Mucosa of gallbladder (tissue), 1 donor: Measurements from ENCODE around the gene IRF7. TPM values are rescaled to one million over a fixed set of nuclear protein-coding genes. Genes with fewer than 3 reads are reported as not detected.

Experiments used
- DNase-seq: peaks from one replicate; pipeline ENCODE4 v3.0.0-alpha.2; 2020; ENCODE audit warnings: low spot score
- total RNA-seq: library from RNA; stranded (reverse); gene quantifications from one replicate; pipeline ENCODE4 v1.2.1, GENCODE V29; 2021
- donor health status: DM: no; HTN: no; CAD: no.

IRF7 gene
- total RNA-seq, 1 donor from 2014 or later, result 54.0 TPM

DNA sequence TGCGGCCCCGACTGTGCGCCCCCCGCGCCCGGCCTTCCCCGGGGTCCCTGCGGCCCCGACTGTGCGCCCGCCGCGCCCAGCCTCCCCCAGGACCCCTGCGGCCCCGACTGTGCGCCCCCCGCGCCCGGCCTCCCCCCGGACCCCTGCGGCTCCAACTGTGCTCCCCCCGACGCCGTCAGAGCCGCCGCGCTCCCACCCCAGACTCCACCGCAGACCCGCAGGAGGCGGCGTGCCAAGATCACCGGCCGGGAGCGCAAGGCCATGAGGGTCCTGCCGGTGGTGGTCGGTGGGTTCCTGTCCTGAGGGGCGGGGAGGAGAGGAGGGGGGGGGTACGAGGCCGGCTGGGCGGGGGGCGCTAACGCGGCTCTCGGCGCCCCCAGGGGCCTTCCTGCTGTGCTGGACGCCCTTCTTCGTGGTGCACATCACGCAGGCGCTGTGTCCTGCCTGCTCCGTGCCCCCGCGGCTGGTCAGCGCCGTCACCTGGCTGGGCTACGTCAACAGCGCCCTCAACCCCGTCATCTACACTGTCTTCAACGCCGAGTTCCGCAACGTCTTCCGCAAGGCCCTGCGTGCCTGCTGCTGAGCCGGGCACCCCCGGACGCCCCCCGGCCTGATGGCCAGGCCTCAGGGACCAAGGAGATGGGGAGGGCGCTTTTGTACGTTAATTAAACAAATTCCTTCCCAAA lies 24.4 kb upstream of the IRF7 start:
- DNase-seq, result no peak

DNA sequence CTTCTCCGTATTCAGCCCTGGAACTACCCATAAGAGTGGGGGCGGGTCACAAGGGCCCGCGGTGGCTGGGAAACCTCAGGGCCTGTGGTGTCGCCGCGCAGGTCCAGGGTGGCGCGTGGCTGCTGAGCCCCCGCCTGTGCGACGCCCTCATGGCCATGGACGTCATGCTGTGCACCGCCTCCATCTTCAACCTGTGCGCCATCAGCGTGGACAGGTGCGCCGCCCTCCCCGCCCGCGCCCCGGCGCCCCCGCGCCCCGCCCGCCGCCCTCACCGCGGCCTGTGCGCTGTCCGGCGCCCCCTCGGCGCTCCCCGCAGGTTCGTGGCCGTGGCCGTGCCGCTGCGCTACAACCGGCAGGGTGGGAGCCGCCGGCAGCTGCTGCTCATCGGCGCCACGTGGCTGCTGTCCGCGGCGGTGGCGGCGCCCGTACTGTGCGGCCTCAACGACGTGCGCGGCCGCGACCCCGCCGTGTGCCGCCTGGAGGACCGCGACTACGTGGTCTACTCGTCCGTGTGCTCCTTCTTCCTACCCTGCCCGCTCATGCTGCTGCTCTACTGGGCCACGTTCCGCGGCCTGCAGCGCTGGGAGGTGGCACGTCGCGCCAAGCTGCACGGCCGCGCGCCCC lies 23.7 kb upstream of the IRF7 start:
- DNase-seq, result no peak

DNA sequence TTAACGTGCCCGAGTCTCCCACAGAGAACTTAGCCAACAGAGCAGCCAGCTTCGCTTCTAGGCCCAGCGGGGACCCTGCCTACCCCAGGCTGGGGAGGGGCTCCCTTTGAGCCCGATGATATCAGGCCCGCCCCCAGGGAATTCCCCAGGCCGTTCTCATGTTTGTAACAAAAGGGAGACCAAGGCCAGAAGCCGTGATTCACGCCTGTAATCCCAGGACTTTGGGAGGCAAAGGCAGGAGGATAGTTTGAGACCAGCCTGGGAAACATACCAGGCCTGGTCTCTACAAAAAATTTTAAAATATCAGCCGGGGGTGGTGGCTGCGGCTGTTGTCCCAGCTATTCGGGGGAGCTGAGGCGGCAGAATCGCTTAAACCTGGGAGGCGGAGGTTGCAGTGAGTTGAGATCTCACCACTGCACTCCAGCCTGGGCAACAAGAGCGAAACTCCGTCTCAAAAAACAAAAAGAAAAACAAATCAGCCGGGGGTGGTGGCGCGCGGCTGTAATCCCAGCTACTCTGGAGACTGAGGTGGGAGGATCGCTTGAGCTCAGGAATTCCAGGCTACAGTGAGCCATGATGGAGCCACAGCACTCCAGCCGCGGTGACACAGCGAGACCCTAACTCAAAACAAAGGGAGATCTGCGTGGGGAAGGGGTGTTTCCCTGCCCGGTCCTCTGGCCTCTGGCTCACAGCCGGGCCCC lies 23.0 kb upstream of the IRF7 start:
- DNase-seq, result no peak

DNA sequence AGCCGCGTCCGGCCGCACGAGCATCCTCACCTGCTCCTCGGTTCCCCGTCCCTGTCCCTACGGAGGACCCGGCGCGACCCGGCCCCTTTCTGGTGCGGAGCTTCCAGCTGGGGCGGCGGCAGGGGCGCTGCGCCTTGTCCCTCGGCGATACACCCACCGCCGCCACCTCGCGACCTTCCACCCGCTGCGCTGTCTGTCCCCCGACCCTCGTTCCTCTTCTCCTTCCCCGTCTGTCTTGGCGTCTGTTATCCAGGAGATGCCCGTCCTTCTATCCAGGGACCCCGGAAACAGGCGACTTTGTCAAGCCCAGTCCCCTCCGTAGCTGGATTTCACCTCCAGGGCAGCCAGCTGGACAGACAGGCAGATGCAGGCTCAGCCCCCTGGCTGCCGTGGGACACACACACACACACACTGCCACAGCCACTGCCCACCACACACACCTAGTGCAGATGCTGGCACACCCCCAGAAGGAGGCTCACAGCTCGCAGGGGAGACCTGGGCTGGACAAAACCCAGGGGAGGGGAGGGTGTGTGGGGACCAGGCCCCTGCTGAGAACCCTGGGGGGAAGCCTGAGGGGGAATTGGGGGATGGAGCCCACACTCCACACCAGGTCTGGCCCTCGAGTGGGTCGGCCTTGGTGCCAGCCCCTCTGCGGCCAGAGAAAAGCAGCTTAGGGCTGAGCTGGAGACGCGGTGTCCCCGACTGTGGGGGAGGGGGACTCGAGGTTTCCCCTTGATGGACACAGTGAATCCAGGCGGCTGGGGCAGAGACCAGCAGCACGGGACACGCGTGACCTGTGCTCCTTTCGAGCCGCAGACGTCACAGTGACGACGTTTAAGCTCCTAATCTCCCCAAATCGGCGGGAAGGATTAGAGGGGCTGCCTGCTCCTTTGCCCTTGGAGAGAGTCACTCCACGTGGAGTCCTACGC lies 22.1 kb upstream of the IRF7 start:
- no peak for DNase-seq

DNA sequence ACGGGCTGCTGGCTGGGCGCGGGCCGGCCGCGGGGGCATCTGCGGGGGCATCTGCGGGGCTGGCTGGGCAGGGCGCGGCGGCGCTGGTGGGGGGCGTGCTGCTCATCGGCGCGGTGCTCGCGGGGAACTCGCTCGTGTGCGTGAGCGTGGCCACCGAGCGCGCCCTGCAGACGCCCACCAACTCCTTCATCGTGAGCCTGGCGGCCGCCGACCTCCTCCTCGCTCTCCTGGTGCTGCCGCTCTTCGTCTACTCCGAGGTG lies 21.5 kb upstream of the IRF7 start:
- DNase-seq, result no peak

DNA sequence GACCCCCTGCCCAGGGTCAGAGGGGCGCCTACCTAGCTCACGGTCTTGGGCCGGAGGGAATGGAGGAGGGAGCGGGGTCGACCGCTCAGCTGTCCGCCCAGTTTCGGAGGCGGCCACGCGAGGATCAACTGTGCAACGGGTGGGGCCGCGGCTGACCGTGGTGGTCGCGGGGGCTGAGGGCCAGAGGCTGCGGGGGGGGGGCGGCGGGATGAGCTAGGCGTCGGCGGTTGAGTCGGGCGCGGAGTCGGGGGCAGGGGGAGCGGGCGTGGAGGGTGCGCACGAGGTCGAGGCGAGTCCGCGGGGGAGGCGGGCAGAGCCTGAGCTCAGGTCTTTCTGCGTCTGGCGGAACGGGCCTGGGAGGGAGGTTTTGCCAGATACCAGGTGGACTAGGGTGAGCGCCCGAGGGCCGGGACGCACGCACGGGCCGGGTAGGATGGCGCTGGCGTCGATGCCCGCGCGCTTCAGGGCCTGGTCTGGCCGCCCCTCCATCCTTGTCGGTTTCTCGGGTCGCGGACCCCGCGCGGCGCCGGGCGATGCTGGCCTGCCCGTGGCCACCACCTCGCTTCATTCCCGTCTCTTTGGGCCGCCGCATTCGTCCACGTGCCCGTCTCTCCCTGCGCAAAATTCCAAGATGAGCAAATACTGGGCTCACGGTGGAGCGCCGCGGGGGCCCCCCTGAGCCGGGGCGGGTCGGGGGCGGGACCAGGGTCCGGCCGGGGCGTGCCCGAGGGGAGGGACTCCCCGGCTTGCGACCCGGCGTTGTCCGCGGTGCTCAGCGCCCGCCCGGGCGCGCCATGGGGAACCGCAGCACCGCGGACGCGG lies 21.0 kb upstream of the IRF7 start, which contains the start of gene DRD4:
DRD4 (plus strand) TSS at position 759 of the 822 bp plus-strand sequence; CDS start at position 795, 36 bp downstream.
- no peak for DNase-seq

DNA sequence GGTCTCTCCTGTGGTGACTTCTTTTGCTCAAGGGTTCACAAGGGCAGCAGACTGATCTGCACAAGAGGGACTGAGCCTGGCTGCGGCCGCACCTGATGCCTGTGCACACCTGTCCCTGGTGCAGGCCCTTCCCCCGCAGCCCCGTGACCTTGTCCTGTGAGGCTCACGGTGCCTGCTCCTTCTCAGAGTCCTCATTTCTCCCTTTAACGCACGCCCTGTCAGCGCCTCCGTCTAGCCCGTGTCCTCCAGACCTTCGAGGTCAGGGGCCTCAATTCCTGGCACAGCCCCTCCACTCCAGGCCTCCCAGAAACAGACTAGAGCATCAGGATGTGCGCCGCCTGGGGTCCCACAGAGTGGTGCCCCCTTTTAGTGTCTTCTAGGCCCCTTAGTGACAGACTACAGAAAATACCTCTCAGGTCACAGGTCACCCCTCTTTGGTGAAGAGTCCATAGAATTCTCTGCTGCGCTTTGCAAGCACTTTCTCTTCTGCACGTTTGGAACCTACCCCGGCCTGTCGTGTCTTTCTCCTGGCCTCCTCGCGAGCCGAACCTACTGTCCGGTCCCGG lies 20.3 kb upstream of the IRF7 start:
- DNase-seq, result no peak

DNA sequence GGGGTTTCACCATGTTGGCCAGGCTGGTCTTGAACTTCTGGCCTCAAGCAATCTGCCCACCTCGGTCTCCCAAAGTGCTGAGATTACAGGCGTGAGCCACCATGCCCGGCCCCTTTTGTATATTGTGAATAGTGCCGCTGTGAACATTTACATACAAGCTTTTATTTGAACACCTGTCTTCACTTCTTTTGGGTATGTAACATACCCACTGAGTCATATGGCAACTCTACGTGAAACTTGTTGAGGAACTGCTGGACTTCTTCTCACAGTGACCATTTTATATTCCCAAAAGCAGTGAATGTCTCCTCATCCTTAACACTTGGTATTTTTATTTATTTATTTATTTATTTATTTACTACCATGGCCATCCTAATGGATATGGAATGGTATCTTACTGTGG lies 15.1 kb upstream of the IRF7 start:
- DNase-seq, result no peak

DNA sequence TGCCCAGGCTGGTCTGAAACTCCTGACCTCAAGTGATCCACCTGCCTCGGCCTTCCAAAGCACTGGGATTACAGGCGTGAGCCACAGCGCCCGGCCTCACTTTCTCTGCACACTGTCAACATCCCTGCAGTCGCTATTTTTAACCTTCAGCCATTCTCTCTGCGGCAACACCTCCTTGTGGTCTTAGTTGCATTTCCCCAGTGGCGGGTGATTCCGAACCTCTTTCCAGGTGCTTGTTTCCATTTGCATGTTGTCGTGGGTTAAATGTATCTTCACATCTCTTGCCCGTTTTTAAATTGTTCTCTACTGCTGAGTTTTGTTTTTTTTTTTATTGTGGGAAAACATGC lies 13.5 kb upstream of the IRF7 start:
- DNase-seq, result no peak

DNA sequence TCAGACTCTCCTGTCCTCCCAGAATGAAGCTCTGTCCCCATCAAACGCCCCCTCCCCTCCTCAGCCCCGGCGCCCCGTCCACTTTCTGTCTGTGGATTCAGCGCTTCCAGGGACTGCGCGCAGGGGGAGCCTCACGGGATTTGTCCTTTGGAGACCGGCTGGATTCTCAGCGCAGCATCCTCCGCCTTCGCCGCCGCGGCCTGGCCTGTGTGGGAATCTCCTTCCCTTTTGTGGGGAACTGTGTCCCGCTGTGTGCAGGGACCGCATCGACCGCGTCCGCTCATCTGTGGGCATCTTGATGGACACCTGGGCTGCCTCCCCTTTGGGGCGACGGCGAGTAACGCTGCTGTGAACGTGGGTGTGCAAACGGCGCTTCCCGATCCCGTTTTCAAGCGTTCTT lies 12.3 kb upstream of the IRF7 start:
- no peak for DNase-seq

DNA sequence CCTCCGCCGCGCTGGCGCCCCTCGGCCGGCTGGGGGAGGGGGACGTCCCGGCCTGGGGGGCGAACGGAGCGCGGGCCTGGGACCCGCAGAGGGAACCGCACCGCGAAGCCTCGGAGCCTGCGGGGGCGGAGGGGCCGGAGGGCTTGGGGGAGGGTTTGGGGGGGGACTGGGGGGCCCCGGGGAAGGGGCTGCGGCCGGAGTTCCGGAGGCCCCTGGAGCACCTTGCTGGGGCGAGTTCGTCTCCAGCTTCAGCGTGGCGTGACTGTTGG lies 11.5 kb upstream of the IRF7 start:
- DNase-seq, result no peak

DNA sequence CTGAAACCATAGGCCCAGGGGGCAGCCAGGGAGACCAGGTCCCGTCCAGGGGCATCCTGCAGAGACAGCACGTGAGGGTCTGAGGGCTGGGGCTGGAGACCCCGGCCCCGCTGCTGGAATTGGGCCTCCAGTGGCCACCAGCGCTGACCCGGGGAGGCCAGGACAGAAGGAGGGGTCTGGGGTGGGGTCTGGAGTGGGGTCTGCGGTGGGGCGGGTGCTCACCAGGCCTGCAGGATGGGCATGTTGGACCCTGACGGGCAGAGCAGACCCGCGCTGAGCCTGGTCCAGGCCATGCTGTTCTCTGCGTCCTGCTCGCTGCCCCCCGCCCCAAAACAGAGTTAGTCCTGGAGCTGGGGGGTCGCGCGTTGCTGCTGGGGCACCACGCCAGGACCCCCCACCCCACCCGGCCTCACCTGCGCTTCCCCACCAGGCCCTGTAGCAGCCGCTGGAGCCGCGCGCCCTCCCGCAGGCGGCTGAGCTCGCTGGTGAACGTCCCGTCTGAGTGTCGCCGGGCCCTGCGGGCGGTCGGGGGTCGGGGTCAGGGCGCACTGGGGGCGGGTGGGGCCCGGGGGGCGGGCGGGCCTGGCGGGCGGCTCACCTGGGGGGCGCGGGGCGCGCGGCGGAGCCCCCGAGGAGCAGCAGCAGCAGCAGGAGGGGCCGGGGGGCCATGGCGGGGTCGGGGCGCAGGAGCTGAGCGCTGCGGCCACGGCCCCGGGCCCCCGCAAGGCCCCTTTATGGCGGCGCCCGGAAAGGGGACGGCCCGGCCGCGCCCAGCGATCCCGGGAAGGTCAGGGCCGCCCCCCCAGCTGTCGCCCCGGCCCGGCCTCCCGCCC lies 10.9 kb upstream of the IRF7 start, which contains the start of gene SCT:
SCT (minus strand) TSS at position 707 of the 833 bp plus-strand sequence; CDS start at position 669, 38 bp downstream.
- DNase-seq, result no peak

DNA sequence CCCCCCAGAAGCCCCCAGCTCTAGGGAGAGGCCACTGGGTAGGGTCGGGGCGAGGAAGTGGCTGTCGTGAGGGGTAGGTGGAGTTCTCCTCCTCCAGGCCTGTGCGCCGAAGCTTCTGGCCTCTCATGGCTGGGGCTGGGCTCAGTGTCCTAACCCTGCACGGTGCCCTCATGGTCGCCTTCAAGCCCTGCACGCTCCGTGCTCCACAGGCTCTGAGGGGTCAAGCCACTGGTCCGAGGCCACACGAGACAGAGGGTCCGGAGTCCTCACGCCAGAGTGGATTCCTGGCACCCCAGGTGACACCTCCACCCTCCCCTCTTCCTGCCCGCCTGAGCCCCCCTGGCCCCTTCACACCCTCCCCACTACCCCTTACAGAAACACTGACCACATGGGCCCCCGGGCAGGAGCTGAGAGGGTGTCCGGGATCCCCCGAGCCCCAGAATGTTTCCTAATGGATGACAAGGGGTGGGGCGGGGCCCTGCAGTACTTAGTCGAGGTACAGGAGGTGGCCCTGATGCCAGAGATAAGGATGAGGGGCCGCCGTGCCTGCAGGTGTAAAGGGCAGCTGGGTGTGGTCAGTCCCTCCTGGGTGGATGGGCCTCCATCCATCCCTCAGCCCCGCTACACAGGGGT lies 10.0 kb upstream of the IRF7 start:
- DNase-seq, result no peak

DNA sequence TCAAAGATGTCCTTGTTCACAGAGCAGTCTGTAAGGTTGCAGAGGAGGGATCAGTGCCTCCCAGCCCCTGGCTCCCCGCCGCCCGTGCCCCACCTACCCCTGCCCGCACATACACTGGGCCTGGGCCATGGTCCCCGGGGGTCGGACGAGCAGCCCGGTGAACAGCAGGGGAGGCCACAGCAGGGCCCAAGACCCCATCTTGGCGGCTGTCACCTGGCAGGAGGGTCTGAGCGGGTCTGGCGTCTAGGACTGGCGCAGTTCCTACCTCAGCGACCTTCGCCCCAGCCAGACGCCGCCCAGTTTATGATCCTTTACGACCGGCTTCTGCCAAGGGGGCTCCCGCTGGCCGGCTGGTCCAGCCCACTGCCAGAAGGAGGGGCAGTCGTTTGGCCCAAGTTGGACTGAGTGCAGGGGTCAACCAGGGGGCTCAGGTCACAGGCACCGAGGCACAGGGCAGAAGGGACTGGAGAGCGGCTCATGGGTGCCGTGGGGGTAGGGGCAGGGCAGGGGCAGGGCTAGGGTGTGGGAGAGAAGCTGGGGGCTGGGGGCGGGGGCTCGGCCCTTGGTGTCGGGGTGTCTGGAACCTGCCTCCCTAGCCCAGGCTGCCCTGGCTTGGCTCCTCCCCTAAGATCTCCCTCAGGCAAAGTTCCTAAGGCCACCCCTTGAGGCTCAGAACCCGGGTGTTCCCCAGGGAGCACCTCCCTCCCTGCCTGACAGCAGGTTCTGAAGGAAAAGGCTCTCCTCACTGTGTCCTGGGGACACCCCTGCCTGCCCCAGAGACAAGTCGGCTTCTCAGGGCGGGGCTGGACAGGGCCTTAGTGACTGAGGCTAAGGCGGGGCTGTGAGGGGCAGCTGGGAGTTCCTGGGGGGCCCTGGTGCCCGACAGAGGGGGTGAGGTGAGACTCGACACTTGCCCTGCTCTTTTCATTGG lies 9.2 kb upstream of the IRF7 start, which contains the start of gene CDHR5:
CDHR5 (minus strand) TSS at position 251 of the 931 bp plus-strand sequence; CDS start at position 198, 53 bp downstream.
- no peak for DNase-seq

DNA sequence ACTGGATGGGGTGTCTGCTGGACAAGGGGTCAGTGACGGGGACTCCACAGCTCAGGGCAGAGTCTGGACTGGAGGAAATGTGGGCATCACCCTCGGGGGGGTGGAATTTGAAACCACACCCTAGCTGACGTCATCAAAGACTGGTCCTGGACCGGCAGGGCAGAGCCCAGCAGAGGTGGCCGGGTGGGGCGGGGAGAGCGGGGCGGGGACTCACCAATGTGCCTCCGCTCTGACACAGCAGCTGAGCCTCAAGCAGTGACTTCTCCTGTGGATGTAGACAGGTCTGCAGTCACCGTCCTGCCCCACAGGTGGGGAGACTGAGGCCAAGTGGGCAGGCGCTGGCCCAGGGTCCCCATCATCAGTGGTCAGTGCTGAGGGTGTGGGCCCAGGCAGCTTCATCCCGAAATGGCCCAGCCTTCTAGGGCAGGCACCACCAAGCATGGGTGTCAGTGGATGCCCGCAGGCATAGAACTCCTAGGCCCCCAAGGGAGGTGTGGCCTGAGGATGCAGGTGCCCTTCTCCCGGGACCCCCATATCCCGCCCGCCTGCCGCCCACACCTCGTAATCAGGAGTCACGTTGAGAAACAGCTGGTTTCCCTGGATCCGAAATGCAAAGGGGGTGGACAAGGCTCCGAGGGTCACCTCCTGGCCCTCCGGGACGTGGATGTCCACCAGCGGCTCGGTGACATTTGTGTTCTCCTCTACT lies 8.4 kb upstream of the IRF7 start:
- DNase-seq, result peak; percentile 64

DNA sequence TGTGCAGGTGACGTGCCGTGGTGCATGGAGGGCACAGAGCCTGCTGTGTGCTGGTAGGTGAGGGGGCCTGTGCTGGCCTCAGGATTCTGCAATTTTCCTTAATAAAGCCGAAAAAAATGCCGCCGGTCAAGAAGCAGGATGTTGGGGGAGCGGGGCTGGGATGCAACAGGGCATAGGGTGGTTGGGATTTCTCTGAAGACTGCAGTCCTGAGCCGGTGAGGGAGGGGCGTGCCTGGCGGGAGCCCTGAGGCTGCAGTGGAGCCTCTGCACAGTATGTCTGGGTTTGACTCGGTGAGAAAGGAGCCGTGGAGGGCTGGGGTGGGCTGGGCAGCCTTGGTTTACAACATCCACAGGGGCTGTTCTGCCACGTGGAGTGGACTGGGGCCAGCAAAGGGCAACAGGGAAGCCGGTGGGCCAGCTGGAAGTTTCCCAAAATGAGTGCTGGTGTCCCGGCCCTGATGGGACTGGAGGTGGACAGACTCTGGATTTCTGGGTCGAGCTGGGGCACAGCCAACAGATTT lies 7.7 kb upstream of the IRF7 start:
- DNase-seq, result no peak

DNA sequence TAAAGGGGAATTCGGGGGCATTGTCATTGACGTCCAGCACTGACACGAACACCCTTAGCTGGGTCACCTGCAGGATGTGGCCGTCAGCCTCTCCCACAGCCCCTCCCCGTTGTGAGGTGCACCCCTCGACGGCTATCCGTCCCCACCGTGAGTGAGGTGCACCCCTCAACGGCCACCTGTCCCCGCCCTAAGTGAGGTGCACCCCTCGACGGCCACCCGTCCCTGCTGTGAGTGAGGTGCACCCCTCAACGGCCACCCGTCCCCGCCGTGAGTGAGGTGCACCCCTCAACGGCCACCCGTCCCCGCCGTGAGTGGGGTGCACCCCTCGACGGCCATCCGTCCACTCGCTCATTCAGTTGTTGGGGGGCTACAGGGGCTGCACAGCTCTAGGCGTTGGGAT lies 6.1 kb upstream of the IRF7 start:
- DNase-seq, result no peak
